GM18505 (cell line): ENCODE measurements around the gene IGFBPL1.

Source experiments
- ATAC-seq: cut with Tn5 transposase; IDR thresholded peaks from one replicate; pipeline ENCODE4 v1.9.1; 2021; ENCODE audit not compliant: unreplicated experiment
- POLR2A ChIP-seq: IDR thresholded peaks from 4 replicates; pipeline ENCODE4 v1.6.1; 2011; ENCODE audit warnings: borderline replicate concordance; ENCODE audit not compliant: insufficient read depth, insufficient read length; ENCODE audit errors: extremely low read depth

IGFBPL1 gene

DNA sequence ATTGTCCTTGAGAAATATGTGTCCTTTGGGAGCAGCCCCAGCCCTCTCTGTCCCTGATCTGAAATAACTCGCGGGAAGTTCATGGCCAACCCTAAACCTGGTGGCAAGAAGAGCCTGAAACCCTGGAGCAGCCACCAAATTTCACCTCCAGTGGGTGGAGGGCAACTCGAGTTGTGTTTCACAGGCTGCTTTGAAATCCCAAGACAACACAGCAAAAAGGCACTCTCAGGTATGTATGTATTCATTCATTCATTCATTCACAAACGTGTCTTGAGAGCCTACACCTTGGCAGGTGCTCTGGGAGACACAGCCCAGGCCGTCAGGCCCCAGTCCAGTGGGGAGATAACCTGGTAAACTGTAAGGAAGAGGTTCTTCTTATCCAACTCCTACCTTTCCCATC is 67.4 kb downstream of the IGFBPL1 start:
- TF ChIP-seq POLR2A = no peak
- no peak for ATAC-seq
